ENCODE measurements around the gene PROZ.

Gene PROZ

GRCh38 chr13:113203507-113204377 is 45.3 kb downstream of the PROZ start:
- no peak overlapping the region for H3K4me3 ChIP-seq (ENCODE audit: low read depth, low read length)
- TF ChIP-seq CTCF (IDR thresholded peaks at IDR 0.05; ENCODE audit: borderline replicate concordance, insufficient read depth, low read depth, low read length): no peak

DNA sequence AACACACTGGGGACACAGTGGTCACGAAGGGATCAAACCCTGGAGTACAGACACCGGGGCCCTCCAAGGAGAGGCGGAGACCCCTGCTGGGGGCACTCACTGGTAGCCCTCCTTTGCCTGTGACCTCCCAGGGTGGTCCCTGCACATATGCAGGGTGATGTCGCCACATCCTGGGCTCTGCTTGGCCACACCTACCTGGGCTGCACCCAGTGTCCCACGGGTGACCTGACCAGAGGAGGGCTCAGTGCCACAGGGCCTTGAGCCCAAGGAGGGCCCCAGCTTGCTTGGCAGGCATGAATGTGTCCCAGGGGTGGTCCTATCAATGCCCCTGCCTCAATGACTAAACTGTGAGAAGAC is 45.9 kb downstream of the PROZ start:
- no peak for TF ChIP-seq CTCF (IDR thresholded peaks at IDR 0.05; ENCODE audit: borderline replicate concordance, insufficient read depth, low read depth, low read length)
- H3K4me3 ChIP-seq (ENCODE audit: low read depth, low read length): no peak overlapping the region

DNA sequence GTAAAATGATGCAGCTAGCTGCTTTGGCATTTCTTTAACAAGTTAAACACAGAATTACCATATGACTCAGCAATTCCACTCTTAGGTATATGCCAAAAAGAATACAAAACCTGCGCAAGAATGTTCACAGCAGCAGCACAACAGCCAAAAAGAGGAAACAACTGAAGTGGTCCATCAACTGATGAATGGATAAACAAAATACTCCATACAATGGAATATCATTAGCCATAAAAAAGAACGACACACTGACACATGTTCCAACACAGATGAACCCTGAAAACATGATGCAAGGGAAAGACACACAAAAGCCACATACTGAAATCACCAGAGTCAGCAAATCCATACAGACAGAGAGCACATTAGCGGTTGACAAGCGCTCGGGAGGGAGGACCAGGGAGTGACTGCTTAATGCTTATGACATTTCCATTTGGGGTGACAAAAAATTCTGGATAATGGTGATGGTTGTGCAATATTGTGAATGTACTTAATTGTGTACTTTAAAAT is 47.0 kb downstream of the PROZ start:
- H3K4me3 ChIP-seq (ENCODE audit: low read depth, low read length): no peak overlapping the region
- TF ChIP-seq CTCF (IDR thresholded peaks at IDR 0.05; ENCODE audit: borderline replicate concordance, insufficient read depth, low read depth, low read length): no peak

GRCh38 chr13:113207460-113207859 is 49.0 kb downstream of the PROZ start:
- peak overlapping the region; percentile 95 for H3K4me3 ChIP-seq (ENCODE audit: low read depth, low read length)
- no peak for TF ChIP-seq CTCF (IDR thresholded peaks at IDR 0.05; ENCODE audit: borderline replicate concordance, insufficient read depth, low read depth, low read length)

GRCh38 chr13:113207890-113208420 is 49.5 kb downstream of the PROZ start:
- TF ChIP-seq CTCF (IDR thresholded peaks at IDR 0.05; ENCODE audit: borderline replicate concordance, insufficient read depth, low read depth, low read length): no peak
- peak overlapping the region; percentile 95 for H3K4me3 ChIP-seq (ENCODE audit: low read depth, low read length)

DNA sequence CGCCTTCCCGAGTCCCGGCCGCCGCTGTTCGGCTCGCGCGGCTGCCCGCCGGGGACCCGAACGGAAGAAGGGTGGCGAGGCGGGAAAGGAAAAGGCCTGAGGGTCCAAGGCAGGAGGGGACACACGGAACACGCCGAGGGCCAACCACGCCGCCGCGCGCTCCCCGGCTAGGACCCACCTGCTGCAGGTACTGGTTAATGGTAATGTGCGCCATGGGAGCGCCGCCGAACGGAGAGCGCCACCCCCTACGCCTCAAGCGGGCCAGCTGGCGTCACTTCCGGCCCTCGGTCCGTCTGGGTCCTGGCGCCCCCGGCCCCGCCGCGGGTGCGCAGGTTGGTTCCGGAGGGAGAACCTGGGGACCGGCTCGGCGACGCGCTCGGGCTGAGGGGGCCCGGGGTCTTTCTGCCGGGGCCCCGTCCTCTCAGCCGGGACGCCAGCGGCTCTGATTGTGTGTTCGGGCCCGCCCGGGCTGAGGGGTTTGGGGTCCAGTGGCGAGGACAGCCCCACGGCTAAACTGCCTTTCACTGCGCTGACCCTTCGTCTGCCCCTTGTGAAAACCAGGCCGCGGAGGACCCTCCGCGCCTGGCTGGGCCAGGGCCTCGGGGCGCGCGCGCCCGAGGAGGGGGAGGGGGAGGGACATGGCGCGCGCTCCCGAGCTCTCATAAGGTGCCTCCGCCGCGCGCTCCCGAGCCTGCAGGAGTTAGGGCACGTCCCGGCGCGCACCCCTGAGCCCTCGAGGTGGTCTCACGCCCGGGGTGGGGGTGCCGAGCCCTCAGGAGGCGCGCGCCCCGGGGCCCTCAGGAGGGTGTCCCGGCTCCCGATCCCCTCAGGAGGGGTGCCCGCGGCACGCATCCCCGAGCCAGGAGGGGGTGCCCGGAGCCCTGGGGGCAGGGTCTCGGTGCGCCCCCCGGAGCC is 50.2 kb downstream of the PROZ start, which contains the start of gene PCID2:
Gene PCID2 (minus strand): TSS at position 249 of the 915 bp plus-strand sequence. CDS start 35 bp downstream, at position 214.
- TF ChIP-seq CTCF (IDR thresholded peaks at IDR 0.05; ENCODE audit: borderline replicate concordance, insufficient read depth, low read depth, low read length): no peak
- peak within 1 kb of the TSS; percentile 95 for H3K4me3 ChIP-seq (ENCODE audit: low read depth, low read length)

Measured in GM12875 (cell line).